Keratinocyte (primary cell): ENCODE data around the gene PRKAR1B.

ENCODE experiments used
- CTCF ChIP-seq, 3 experiments: IDR thresholded peaks in 1 of 3; conservative IDR thresholded peaks in 1 of 3; optimal IDR thresholded peaks in 1 of 3; 2 replicates in 2 of 3; 3 replicates in 1 of 3; pipeline versions ENCODE3 to v1.5.1; 2011; ENCODE audit warnings: low read length in 3 of 3, mild to moderate bottlenecking in 3 of 3, moderate library complexity in 2 of 3, control low read depth in 1 of 3, inconsistent platforms in 1 of 3; ENCODE audit not compliant: insufficient read depth in 2 of 3; ENCODE audit errors: extremely low read depth in 1 of 3
- EZH2 ChIP-seq: IDR thresholded peaks from one replicate; pipeline ENCODE4 v1.6.1; 2012; ENCODE audit warnings: inconsistent platforms, mild to moderate bottlenecking, low read length, moderate library complexity

- TF ChIP-seq CTCF (optimal IDR thresholded peaks at IDR 0.05 in 1 of 3, IDR thresholded peaks at IDR 0.05 in 1 of 3, conservative IDR thresholded peaks at IDR 0.05 in 1 of 3; ENCODE audit: extremely low read depth in 1 of 3, insufficient read depth in 2 of 3, low read length in 3 of 3) (no peak), EZH2 (no peak)
Observed at GRCh38 chr7:666454-667292, 60.4 kb downstream of the PRKAR1B start.
